ENCODE measurements around the gene SNX22. TPM values are rescaled to one million over a fixed set of nuclear protein-coding genes. Genes with fewer than 3 reads are reported as not detected.

The SNX22 gene
- total RNA-seq, 1 donor from 2014 or later: 0.78 TPM

GRCh38 chr15:64164436-64164835 is 12.9 kb downstream of the SNX22 start:
- Mint-ChIP-seq H3K27ac (peak overlapping the region; percentile 93), H3K36me3 (peaks cover 8% of the 10 kb centered on the region), H3K9me3 (no peaks in the 10 kb centered on the region), H3K4me1 (peaks cover 28% of the 10 kb centered on the region), H3K27me3 (ENCODE audit: low read depth) (no peaks in the 10 kb centered on the region), H3K4me3 (no peak overlapping the region)
- TF ChIP-seq CTCF (IDR thresholded peaks at IDR 0.05; ENCODE audit: unreplicated experiment): no peak
- DNase-seq (ENCODE audit: low spot score in 2 of 2, unreplicated experiment in 2 of 2): no peak

- H3K27ac Mint-ChIP-seq: no peak overlapping the region
Measured at GRCh38 chr15:64166102-64166890, 14.8 kb downstream of the SNX22 start.

GRCh38 chr15:64180235-64180824 is 28.8 kb downstream of the SNX22 start:
- Mint-ChIP-seq H3K4me3 (no peak overlapping the region), H3K27ac (no peak overlapping the region), H3K9me3 (no peaks in the 10 kb centered on the region), H3K27me3 (ENCODE audit: low read depth) (no peaks in the 10 kb centered on the region), H3K36me3 (peaks cover 16% of the 10 kb centered on the region), H3K4me1 (peaks cover 7% of the 10 kb centered on the region)
- DNase-seq (ENCODE audit: low spot score in 2 of 2, unreplicated experiment in 2 of 2): no peak
- no peak for TF ChIP-seq CTCF (IDR thresholded peaks at IDR 0.05; ENCODE audit: unreplicated experiment)

More at GRCh38 chr15:64166102-64166890, 14.8 kb downstream of the SNX22 start:
- no peak for TF ChIP-seq CTCF (IDR thresholded peaks at IDR 0.05; ENCODE audit: unreplicated experiment)
- H3K27me3 Mint-ChIP-seq (ENCODE audit: low read depth): no peaks in the 10 kb centered on the region
- DNase-seq (ENCODE audit: low spot score in 2 of 2, unreplicated experiment in 2 of 2): no peak
- H3K4me1 Mint-ChIP-seq: peaks cover 22% of the 10 kb centered on the region
- no peaks in the 10 kb centered on the region for H3K9me3 Mint-ChIP-seq
- no peak overlapping the region for H3K4me3 Mint-ChIP-seq
- peaks cover 6% of the 10 kb centered on the region for H3K36me3 Mint-ChIP-seq

- Mint-ChIP-seq H3K4me3 (no peak overlapping the region), H3K27ac (no peak overlapping the region), H3K36me3 (peaks cover 17% of the 10 kb centered on the region), H3K4me1 (peaks cover 12% of the 10 kb centered on the region), H3K27me3 (ENCODE audit: low read depth) (no peaks in the 10 kb centered on the region), H3K9me3 (no peaks in the 10 kb centered on the region)
- no peak for TF ChIP-seq CTCF (IDR thresholded peaks at IDR 0.05; ENCODE audit: unreplicated experiment)
- no peak for DNase-seq (ENCODE audit: low spot score in 2 of 2, unreplicated experiment in 2 of 2)
Measured at GRCh38 chr15:64182859-64183370, 31.4 kb downstream of the SNX22 start.

GRCh38 chr15:64185146-64185911 is 33.8 kb downstream of the SNX22 start:
- no peak for TF ChIP-seq CTCF (IDR thresholded peaks at IDR 0.05; ENCODE audit: unreplicated experiment)
- Mint-ChIP-seq H3K4me1 (peaks cover 16% of the 10 kb centered on the region), H3K27ac (no peak overlapping the region), H3K36me3 (peaks cover 15% of the 10 kb centered on the region), H3K27me3 (ENCODE audit: low read depth) (no peaks in the 10 kb centered on the region), H3K4me3 (no peak overlapping the region), H3K9me3 (peaks cover 4% of the 10 kb centered on the region)
- DNase-seq (ENCODE audit: low spot score in 2 of 2, unreplicated experiment in 2 of 2): no peak
